ENCODE data around the gene SYMPK.

DNA sequence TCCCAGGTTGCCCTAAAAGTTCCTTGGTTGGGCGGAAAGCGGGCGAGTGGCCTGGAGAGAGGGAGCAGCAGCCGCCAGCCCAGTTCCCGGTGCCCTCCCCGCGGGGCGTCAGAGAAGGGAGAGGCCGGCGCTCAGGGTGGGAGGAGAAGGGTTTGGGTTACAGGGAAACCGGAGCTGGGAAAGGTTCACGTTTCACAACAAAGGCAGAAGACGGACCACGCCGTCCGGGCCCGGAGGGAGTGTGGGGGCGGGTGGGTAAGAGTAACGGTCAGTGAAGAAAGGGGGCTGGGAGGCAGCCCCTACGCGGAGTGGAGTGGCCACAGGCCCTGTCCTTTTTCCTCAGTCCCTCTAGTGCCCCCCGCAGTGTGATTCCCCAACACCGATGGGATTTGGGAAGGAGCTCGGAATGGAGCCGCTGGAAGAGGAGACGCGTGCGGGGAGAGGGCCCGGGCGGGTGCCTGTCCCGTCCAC lies 95.5 kb downstream of the SYMPK start:
- TF ChIP-seq, protein P1, sequence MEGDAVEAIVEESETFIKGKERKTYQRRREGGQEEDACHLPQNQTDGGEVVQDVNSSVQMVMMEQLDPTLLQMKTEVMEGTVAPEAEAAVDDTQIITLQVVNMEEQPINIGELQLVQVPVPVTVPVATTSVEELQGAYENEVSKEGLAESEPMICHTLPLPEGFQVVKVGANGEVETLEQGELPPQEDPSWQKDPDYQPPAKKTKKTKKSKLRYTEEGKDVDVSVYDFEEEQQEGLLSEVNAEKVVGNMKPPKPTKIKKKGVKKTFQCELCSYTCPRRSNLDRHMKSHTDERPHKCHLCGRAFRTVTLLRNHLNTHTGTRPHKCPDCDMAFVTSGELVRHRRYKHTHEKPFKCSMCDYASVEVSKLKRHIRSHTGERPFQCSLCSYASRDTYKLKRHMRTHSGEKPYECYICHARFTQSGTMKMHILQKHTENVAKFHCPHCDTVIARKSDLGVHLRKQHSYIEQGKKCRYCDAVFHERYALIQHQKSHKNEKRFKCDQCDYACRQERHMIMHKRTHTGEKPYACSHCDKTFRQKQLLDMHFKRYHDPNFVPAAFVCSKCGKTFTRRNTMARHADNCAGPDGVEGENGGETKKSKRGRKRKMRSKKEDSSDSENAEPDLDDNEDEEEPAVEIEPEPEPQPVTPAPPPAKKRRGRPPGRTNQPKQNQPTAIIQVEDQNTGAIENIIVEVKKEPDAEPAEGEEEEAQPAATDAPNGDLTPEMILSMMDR (IDR thresholded peaks at IDR 0.05; ENCODE audit: insufficient read depth, low read depth, low read length): no peak
- TF ChIP-seq EZH2 (IDR thresholded peaks at IDR 0.05; ENCODE audit: insufficient read depth, low read length): no peak
